GM12878 (cell line): ENCODE data around the gene PTK6. TPM values are rescaled to one million over a fixed set of nuclear protein-coding genes. Genes with fewer than 3 reads are reported as not detected.

Experiments
- ATF2 ChIP-seq: IDR thresholded peaks from 2 replicates; pipeline ENCODE4 v1.6.1; 2012; ENCODE audit warnings: low read length, inconsistent platforms
- BCL11A ChIP-seq: IDR thresholded peaks from 2 replicates; pipeline ENCODE4 v1.6.1; 2011; ENCODE audit warnings: low read depth, low read length
- CTCF ChIP-seq, 3 experiments: IDR thresholded peaks in 2 of 3; conservative IDR thresholded peaks in 1 of 3; 2 replicates each; pipeline ENCODE4 v1.5.1; 2011; ENCODE audit warnings: low read depth in 3 of 3, low read length in 3 of 3, mild to moderate bottlenecking in 3 of 3, control low read depth in 2 of 3, moderate library complexity in 2 of 3, inconsistent platforms in 1 of 3, mixed read lengths in 1 of 3; ENCODE audit not compliant: control insufficient read depth in 2 of 3, insufficient read depth in 1 of 3; ENCODE audit errors: extremely low read depth in 1 of 3
- ELK1 ChIP-seq: IDR thresholded peaks from 2 replicates; pipeline ENCODE4 v1.6.1; 2012; ENCODE audit warnings: low read depth, low read length, improper control_type of control experiment
- EZH2 ChIP-seq: IDR thresholded peaks from 2 replicates; pipeline ENCODE4 v1.6.1; 2012; ENCODE audit warnings: low read depth, mild to moderate bottlenecking, control low read depth, inconsistent platforms, low read length, borderline replicate concordance; ENCODE audit not compliant: control insufficient read depth
- GABPA ChIP-seq: IDR thresholded peaks from 2 replicates; pipeline ENCODE4 v1.6.1; 2014; ENCODE audit warnings: antibody characterized with exemption, low read depth, mild to moderate bottlenecking, inconsistent platforms
- GATAD2B ChIP-seq: fragments of 450-650 bp; conservative IDR thresholded peaks from 2 replicates; pipeline ENCODE4 v1.6.1; 2017; ENCODE audit warnings: low read depth, mild to moderate bottlenecking, moderate library complexity
- MAX ChIP-seq: IDR thresholded peaks from 2 replicates; pipeline ENCODE4 v1.6.1; 2012; ENCODE audit warnings: low read depth, low read length, improper control_type of control experiment
- MLLT1 ChIP-seq: fragments of 450-650 bp; IDR thresholded peaks from 2 replicates; pipeline ENCODE4 v1.6.1; 2016; ENCODE audit warnings: mild to moderate bottlenecking
- POLR2AphosphoS2 ChIP-seq: IDR thresholded peaks from 2 replicates; pipeline ENCODE4 v1.6.1; 2011; ENCODE audit warnings: low read depth, mild to moderate bottlenecking, low read length, improper control_type of control experiment, moderate library complexity
- RAD21 ChIP-seq: IDR thresholded peaks from 2 replicates; pipeline ENCODE4 v1.6.1; 2011; ENCODE audit warnings: mild to moderate bottlenecking, low read depth, low read length, moderate library complexity; ENCODE audit not compliant: insufficient read depth
- RAD51 ChIP-seq: fragments of 450-650 bp; IDR thresholded peaks from 2 replicates; pipeline ENCODE4 v1.6.1; 2016; ENCODE audit warnings: moderate library complexity, mild to moderate bottlenecking, inconsistent platforms
- RCOR1 ChIP-seq: conservative IDR thresholded peaks from 2 replicates; pipeline ENCODE4 v1.6.1; 2012; ENCODE audit warnings: low read depth, low read length, improper control_type of control experiment
- SKIL ChIP-seq: fragments of 450-650 bp; IDR thresholded peaks from 2 replicates; pipeline ENCODE4 v1.6.1; 2017; ENCODE audit warnings: mild to moderate bottlenecking, low read depth, inconsistent platforms; ENCODE audit not compliant: poor library complexity, severe bottlenecking
- ZNF687 ChIP-seq: fragments of 450-650 bp; IDR thresholded peaks from 2 replicates; pipeline ENCODE4 v1.6.1; 2017; ENCODE audit warnings: mild to moderate bottlenecking, moderate library complexity
- polyA plus RNA-seq, 11 experiments: library from polyadenylated mRNA; depleted of rRNA in 4 of 11; unstranded in 6 of 11; stranded (reverse) in 5 of 11; fragments of >200 nt; fragmentation: Nextera tagmentation in 4 of 11; fragmentation: Illumina TruSeq in 1 of 11; extraction: Ambion mirVana in 4 of 11; extraction: Trizol in 1 of 11; gene quantifications; 1 replicate in 1 of 11; 2 replicates in 10 of 11; pipeline versions ENCODE4 v1.2.1 to v1.2.3, GENCODE V29; 2011 to 2016; ENCODE audit warnings: inconsistent platforms in 2 of 11, missing spikeins in 2 of 11, low read depth in 1 of 11
- total RNA-seq, 4 experiments: library from RNA; depleted of rRNA in 3 of 4; stranded (reverse); fragments of >200 nt in 3 of 4; fragmentation: Illumina TruSeq in 1 of 4; extraction: Trizol in 1 of 4; gene quantifications; 2 replicates each; pipeline versions ENCODE4 v1.2.1 to v1.2.3, GENCODE V29; 2013 to 2021

The PTK6 gene
- total and polyA plus RNA-seq, 10 of the 15 experiments (the other 5 are each of a cell fraction or from before 2014, with no cell fraction given): 0.02 to 0.21 (median 0.09) TPM; not detected in 3

GRCh38 chr20:63495741-63496595 lies 41.2 kb downstream of the PTK6 start (continued):
- TF ChIP-seq ZNF687: no peak
- TF ChIP-seq RAD21: peak; percentile 63
- TF ChIP-seq GATAD2B: 0 out of 2 replicates have a peak, but pooled peaks have one; percentile 18
- no peak for TF ChIP-seq SKIL
- TF ChIP-seq ATF2: no peak
- no peak for TF ChIP-seq GABPA
- no peak for TF ChIP-seq RAD51
- TF ChIP-seq BCL11A: no peak
- no peak for TF ChIP-seq ELK1
- no peak for TF ChIP-seq POLR2AphosphoS2
- TF ChIP-seq EZH2: no peak
- TF ChIP-seq CTCF (IDR thresholded peaks at IDR 0.05 in 2 of 3, conservative IDR thresholded peaks at IDR 0.05 in 1 of 3; ENCODE audit: control insufficient read depth in 2 of 3, extremely low read depth in 1 of 3, insufficient read depth in 1 of 3, low read depth in 3 of 3, low read length in 3 of 3): peak; percentile 80 to 92 (median 86)
- no peak for TF ChIP-seq RCOR1
- no peak for TF ChIP-seq MAX
- TF ChIP-seq MLLT1: no peak
